HG03097 (cell line): Measurements from ENCODE around the gene DPF3.

ENCODE experiments used
- ATAC-seq: cut with Tn5 transposase; IDR thresholded peaks from one replicate; pipeline ENCODE4 v1.9.1; 2021; ENCODE audit not compliant: unreplicated experiment, low FRiP score

Gene DPF3

GRCh38 chr14:72631401-72631800 lies 262.5 kb downstream of the DPF3 start:
- no peak for ATAC-seq

GRCh38 chr14:72630374-72630773 lies 263.5 kb downstream of the DPF3 start:
- no peak for ATAC-seq

- ATAC-seq, result no peak
These were observed 264.4 kb downstream of the DPF3 start for GRCh38 chr14:72629534-72629933.

GRCh38 chr14:72625689-72626088 lies 268.2 kb downstream of the DPF3 start:
- no peak for ATAC-seq

GRCh38 chr14:72621387-72622065 lies 272.4 kb downstream of the DPF3 start:
- ATAC-seq, result no peak

- no peak for ATAC-seq
These were observed 274.0 kb downstream of the DPF3 start for GRCh38 chr14:72619881-72620280.

- ATAC-seq, result no peak
These were observed 274.8 kb downstream of the DPF3 start for GRCh38 chr14:72619111-72619571.

- no peak for ATAC-seq
These were observed 275.5 kb downstream of the DPF3 start for GRCh38 chr14:72618424-72618823.

GRCh38 chr14:72617391-72618031 lies 276.4 kb downstream of the DPF3 start:
- no peak for ATAC-seq

GRCh38 chr14:72616811-72617210 lies 277.1 kb downstream of the DPF3 start:
- no peak for ATAC-seq

GRCh38 chr14:72616294-72616693 lies 277.6 kb downstream of the DPF3 start:
- ATAC-seq, result no peak

GRCh38 chr14:72615451-72616121 lies 278.3 kb downstream of the DPF3 start:
- no peak for ATAC-seq

GRCh38 chr14:72614891-72615415 lies 278.9 kb downstream of the DPF3 start:
- ATAC-seq, result no peak

- ATAC-seq, result no peak
These were observed 279.5 kb downstream of the DPF3 start for GRCh38 chr14:72614365-72614764.

GRCh38 chr14:72613975-72614319 lies 280.0 kb downstream of the DPF3 start:
- no peak for ATAC-seq

GRCh38 chr14:72613231-72613974 lies 280.5 kb downstream of the DPF3 start:
- ATAC-seq, result no peak

- ATAC-seq, result no peak
These were observed 281.9 kb downstream of the DPF3 start for GRCh38 chr14:72612041-72612440.

- ATAC-seq, result no peak
These were observed 282.4 kb downstream of the DPF3 start for GRCh38 chr14:72611506-72611905.

- no peak for ATAC-seq
These were observed 283.1 kb downstream of the DPF3 start for GRCh38 chr14:72610831-72611200.

GRCh38 chr14:72610096-72610830 lies 283.6 kb downstream of the DPF3 start:
- no peak for ATAC-seq
